Erythroblast (primary cell): Measurements from ENCODE around the gene HDAC6.

Source experiments
- GATA1 ChIP-seq: IDR thresholded peaks from 2 replicates; pipeline ENCODE4 v1.6.1; 2011; ENCODE audit warnings: low read depth, mild to moderate bottlenecking, control low read depth, low read length, moderate library complexity
- POLR2A ChIP-seq: IDR thresholded peaks from 2 replicates; pipeline ENCODE4 v1.6.1; 2011; ENCODE audit warnings: mild to moderate bottlenecking, low read length

- TF ChIP-seq POLR2A (no peak), GATA1 (no peak)
Measured at GRCh38 chrX:48761674-48762471, 40.0 kb upstream of the HDAC6 start, which contains the start of gene GLOD5.
